AG08396 (cell line): ENCODE data around the gene ANKRD28.
"Not testable (repeated sequence)": the region's sequence is repeated elsewhere in the genome, so short reads cannot be mapped to it uniquely, and the experiment has no call there.

ENCODE experiments used
- DNase-seq: peaks from one replicate; pipeline ENCODE4 v3.0.0; 2012; ENCODE audit warnings: low spot score, mixed read lengths

The ANKRD28 gene

DNA sequence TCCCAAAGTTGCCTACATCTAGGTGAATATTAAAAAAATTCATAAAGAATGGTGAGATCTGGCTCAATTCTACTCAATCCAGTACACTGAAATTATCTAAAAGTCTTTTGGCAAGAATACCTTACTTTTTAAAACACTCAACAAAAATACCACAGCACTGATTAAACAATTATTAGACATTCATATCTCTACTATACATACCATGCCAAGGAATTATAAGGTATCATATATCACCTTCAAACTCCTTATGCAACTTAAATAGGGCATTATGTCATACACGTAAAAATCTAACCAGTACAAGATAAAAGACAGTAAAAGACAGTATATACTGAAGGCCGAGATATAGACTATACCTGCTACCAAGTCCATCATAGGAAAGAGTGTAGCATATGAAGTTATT is 6.1 kb upstream of the ANKRD28 start:
- DNase-seq: no peak

GRCh38 chr3:15801298-15801697 is 3.5 kb upstream of the ANKRD28 start:
- DNase-seq: no peak

- DNase-seq: no peak
Measured at GRCh38 chr3:15800780-15801179, 3.0 kb upstream of the ANKRD28 start.

DNA sequence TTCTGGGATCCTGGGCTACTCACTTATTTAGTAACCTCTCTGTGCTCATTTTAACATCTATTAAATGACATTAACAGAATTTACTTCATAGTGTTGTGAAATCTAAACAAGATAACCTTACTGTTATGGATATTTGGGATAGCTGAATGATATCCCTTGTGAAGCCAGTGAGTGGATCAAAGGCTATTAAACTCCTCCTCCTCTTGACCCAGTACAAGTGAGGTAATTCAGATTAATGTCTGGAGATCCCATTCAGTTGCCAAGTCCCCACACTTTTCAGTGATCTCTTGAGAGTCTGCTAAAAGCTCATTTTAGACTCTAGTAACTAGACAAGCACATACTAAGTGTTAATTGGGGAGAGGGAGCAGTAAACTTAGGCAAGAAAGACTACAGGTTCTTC is 2.5 kb upstream of the ANKRD28 start:
- DNase-seq: no peak

- no peak for DNase-seq
Measured at GRCh38 chr3:15798533-15799245, 910 bp upstream of the ANKRD28 start.

- DNase-seq: no peak
Measured at GRCh38 chr3:15796771-15797641, 773 bp downstream of the ANKRD28 start.

DNA sequence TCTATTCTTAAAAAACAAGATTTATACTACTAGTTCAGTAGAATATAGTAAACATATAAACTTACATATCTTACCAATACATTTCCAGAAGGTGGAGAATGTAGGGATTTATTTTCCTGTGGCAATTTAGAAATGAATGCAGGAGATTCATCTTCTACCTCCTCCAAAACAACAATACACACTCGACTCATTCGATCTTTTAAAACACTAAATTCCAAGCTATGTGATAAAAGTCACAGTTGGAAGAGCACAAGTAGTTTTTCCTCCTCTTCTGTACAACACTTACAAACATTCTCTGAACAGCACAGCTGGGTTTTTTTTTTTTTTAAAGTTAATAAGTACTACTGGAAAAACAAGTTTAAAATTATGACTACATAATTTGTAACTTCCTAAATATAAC is 1.4 kb downstream of the ANKRD28 start:
- no peak for DNase-seq

- no peak for DNase-seq
Measured at GRCh38 chr3:15795651-15796308, 2.0 kb downstream of the ANKRD28 start.

- DNase-seq: no peak
Measured at GRCh38 chr3:15794842-15795650, 2.7 kb downstream of the ANKRD28 start.

GRCh38 chr3:15794303-15794771 is 3.4 kb downstream of the ANKRD28 start:
- DNase-seq: no peak

GRCh38 chr3:15791525-15791924 is 6.3 kb downstream of the ANKRD28 start:
- DNase-seq: no peak

DNA sequence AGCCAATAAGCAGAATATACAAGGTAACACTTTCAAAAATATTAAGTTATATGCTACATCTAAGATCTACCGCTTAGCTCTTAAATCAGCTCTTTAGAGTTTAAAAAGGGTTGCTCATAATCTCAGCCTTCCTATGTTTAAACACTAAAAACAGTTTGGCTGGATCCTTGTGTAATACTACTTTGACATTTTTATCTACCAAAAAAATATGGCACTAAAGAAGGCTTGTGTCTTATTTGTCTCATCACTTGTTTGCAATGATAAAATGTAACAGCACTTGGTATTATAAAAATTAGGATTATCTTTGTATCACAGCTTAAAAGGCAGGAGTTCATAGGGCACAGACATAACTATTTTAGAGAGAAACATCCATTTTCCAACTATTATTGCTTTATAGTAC is 9.8 kb downstream of the ANKRD28 start:
- DNase-seq: no peak

- DNase-seq: no peak
Measured at GRCh38 chr3:15787526-15787925, 10.3 kb downstream of the ANKRD28 start.

- DNase-seq: no peak
Measured at GRCh38 chr3:15783361-15783969, 14.3 kb downstream of the ANKRD28 start.

- DNase-seq: no peak
Measured at GRCh38 chr3:15782429-15782828, 15.3 kb downstream of the ANKRD28 start.

GRCh38 chr3:15781637-15782402 is 16.0 kb downstream of the ANKRD28 start:
- no peak for DNase-seq

DNA sequence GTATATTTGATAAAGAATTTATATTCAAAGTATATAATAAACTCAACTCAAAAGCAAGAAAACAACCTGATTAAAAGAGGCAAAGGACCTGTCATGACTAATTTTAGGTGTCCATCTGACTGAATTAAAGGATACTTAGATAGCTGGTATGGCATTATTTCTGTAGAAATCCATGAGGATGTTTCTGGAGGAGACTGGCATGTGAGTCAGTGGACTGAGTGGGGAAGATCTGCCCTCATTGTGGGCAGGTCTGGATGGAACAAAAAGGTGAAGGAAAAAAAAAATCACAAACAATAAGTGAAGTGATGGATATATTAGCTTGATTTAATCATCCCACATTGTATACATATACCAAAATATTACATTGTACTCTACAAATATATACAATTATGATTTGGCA is 16.6 kb downstream of the ANKRD28 start:
- no peak for DNase-seq

DNA sequence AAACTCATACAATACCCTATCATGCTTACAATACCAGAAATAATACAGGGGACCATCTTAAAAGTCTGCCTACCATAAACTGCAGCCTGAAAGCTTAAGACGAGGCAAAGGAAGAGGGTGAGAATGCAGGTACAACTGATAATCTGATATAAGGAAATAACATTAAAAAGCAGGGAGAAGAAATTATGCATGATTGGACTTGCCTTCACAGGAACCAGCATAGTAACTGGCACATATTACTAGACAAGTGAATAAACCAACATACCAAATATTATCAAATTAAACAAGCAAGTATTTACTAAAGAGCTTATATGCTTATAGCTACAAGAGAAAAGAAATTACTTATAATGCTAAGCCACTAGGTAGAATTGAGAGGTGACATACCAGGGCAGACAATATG is 18.7 kb downstream of the ANKRD28 start:
- DNase-seq: no peak

DNA sequence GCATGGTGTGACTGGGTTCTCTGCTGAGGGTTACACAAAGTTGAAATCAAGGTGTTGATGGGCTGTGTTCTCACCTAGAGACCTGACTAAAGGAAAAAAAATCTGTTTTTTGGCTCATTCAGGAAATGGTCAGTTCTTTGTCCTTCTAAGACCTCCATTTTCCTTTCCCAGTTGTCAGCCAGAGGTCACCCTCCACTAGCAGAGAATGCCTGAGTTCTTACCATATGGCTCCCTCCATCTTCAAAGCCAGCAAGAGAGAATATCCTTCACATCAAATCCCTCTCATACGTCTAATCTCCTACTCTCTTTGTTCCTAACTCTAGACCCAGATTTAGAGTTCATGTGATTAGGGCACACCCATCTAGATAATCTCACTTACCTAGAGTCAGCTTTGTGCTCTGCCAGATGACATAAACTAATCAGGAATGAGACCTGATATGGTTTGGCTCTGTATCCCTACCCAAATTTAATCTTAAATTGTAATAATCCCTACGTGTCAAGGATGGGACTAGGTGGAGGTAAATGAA is 19.4 kb downstream of the ANKRD28 start:
- DNase-seq: no peak

DNA sequence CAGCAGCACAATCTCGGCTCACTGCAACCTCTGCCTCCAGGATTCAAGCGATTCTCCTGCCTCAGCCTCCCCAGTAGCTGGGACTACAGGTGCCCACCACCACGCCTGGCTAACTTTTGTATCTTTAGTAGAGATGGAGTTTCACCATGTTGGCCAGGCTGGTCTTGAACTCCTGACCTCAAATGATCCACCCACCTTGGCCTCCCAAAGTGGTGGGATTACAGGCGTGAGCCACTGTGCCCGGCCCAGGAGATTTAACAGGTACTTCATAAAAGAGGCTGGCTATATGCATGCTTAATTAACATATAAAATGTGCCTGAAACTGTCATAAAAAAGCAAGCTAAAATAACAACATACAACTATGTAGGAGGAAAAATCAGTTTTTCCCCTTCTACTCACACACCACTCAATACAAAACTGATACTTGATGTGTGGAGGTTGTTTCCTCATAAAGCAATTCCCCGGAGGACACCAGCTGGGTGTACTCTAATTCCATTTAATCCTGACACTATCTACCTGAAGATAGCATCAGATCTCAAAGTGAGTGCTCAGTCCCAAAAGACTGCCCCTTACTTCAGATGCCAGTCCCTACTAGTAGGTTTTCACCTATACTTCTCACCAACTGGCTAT is 22.7 kb downstream of the ANKRD28 start:
- DNase-seq: not testable (repeated sequence)
